ENCODE data around the gene KXD1.

KXD1 gene

DNA sequence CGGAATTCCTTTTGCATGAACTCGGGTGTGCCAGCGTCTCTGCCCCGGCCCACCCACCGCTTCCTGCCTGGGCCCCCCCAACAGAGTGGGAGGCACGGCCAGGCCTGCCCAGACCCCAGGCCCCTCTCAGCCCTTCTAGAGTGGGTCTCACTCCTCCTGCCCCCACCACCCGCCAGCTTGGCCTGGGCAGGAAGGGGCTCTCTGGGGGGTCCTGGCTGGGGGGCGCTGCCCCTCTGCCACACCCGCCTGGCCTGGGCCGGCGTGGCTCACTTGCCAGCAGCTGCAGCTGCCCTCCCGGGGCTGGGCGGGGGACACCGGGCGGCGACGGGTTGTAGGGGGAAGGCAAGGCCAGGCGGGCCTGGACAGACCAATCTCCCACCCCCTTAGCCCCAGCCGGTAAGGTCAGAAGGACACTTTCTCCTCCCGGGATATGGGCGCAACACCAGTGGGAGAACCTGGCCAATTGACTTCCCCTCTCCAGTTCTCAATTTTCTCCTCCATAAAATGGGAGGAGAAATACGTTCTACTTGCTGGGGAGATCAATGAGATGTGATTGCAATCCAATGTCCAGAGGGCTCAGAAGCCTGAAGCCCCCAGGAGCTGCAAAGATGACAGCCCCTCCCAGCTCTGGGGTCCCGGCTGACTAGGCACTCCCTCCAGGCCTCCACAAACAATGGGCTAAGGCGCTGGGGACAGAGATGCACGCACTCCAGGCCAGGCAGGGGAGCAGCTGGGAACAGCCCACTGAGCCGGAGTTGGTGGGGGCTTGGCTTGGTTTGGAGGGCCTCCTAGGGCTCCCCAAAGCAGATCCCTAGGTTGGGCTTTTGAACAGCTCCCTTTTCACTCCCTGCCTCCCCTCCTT, 46.5 kb downstream of the KXD1 start:
- no peak for DNase-seq

DNA sequence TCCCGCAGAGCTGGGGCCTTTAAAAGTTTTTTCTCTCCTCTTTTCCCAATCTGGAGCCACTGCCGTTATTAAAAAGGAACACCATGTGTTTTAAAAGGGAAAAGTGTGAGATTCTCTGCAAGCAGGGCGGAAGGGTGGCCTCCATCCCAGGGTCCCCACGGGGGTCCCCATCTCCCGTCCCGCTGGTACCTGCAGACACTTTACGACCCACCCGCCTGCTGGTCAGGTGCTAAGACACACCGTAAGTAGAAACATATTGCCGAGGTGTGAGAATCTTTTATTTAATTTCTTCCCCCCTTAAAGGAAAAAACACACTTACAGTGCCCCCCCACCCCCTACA, 47.1 kb downstream of the KXD1 start:
- no peak for DNase-seq

DNA sequence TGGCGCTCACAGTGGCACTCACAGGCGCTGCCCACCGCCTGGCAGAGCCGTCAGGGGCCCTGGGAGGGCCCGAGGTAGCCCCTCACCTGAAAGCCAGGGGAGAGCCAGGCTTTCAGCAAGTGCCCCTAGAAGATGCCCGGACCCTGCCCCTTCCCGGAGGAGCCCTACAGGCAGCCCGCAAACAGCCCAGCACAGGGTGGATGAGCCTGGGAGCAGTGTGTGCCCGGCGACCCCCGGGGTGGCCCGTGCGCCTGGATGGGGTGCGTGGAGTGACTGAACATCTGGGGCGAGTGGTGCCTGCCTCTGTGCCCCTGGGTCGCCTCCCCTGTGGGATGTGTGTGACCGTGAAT, 47.5 kb downstream of the KXD1 start:
- DNase-seq = no peak

DNA sequence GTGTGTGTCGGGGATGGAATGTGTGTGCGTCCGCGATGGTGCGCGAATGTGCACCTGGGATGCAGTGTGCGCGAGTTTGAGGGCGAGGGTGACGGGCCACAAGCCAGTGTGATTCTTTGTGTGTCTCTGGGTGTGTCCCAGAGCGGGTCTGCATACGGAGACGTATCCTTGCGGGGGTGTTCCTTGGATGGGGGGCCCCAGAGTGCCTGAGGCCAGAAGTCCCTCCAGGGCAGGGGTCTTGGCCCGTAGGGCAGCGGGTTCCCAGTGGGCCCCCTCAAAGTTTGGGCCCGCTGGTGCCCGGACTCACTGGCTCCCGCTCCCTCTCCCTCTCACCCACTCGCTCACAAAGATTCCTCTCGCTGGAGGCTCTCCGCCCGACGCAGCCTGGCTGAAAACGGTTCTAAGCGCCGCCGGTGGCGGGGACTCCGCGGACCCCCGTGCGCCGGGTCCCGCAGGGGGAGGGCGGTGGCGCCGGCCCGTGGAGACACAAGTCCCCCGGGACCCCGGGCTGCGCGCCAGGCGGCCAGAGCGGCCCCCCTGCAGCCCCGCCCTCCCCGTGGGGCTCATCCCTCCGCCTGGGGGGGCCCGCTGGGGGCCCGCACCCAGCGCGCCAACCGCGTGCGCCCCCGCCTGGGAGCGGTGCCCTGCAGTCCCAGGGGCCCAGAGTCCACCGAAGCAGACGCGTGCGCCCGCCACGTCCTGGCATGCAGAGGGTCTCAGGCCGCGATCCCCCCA, 48.0 kb downstream of the KXD1 start:
- no peak for DNase-seq

DNA sequence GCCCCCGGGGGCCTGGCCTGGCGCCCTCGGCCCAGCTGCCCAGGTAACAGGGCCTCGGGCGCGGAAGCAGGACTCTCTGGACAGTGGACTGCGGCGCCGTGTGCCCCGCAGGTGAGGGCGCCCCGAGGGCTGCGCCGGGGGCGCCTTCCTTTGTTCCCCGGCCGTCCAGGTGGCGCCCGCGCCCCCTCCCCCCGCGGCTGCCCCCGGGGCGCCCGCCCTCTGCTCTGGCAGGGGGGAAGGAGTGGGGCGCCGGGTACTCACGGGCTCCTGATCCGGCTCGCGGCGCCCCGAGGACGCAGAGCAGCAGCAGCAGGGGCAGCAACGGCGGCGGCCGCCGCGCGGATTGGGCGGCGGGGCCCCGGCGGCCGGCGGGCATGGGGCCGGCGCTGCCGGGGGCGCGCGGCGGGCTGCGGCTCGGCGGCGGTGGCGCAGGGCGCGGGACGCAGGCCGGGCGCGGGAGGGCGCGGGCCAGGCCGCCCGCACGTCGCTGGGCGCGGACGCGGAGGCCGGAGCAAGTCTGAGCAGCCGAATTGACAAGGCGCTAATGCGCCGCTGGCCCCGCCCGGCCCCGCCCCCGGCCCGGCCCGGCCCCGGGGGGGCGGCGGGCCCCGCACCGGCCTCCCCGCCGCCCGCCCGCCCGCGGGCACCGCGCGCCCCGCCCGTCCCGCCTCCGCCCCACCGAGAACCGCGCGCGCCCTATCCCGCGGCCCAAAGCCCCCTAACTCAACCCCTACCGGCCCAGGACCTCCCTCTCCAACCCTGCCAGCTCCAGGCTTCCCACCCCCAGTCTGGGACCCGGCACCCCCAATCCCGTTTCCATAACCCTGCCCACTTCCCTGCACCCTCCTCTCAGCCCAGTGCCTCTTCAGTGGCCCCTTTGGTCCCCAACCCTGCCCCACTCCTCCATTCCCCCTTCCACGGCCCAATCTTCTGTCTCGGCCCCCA, 48.9 kb downstream of the KXD1 start, which contains the start of gene CRLF1:
TSS of gene CRLF1 (minus strand) at position 519 of the 945 bp plus-strand sequence. CDS start at position 376, 143 bp downstream.
- no peak for DNase-seq

DNA sequence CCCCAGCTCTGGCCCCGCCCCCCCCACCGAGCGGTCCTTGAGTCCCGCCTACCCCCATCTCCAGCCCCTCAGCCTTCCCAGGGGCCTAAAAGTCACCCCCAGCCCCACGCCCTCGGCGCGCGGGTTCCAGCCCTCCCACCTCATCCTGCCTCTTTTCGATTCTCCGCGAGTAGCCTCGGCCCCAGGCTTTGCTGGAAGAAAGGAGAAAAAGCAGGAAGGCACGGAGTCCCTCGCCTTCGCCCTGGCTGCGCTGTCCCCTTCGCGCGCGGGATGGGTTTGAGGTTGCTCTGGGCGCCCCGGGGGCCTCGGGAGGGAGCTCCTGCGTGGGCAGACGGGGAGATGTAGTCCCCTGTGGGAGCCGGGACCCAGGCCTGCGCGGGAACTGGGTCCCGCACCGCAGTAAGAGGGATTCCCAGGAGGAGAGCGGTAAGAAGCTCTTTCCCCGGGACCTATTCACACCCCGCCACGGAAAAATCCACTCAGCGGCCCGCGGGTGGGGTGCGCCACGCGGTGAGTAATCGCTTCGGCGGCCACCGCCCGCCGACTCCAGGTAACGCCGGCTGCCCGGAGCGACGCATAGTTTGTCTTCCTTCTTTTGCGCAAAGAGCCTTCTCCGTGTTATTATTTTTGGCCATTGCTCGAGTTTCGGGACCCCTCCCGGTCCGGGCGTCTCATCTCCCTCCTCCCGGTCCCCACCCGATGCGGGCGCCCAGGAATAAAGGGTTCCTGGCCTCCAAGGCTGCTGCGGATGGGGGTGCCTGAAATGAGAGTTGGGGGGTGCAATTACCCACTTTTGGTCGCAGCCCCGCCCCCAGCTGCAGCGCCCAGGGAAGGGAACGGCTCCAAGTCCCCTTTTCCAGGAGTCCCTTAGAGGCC, 49.8 kb downstream of the KXD1 start:
- no peak for DNase-seq

DNA sequence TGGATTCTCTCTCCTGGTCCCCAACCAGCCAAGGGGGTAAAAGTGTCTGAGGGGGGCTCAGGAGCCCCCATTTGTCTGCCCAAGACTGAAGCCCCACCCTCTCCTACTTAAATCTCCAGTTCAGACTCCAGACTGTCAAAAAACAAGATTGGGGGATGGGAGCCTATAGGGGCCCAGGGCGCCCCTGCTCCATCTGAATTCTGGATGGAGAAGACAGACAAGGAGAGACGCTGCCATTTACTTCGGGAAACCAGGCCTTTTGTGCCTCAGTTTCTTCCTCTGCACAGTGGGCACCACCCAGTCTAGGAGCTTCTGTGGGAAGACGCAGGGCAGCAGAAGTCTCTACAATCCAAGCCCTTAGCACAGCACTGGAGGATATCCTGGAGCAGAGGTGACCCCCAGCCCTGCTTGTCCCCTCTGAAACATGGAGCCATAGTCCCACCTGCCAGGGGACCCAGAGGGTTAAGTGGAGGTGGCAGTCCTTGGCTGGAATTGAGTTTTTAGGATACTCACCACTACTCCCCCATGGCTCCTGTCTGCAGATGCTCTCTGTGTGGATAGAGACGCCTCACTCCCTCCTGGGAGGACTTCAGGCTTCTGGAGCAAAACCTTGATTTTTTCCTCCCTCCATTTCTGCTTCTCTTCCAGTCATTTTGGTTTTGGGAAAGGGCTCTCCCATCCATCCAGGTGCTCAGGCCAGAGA, 50.6 kb downstream of the KXD1 start:
- DNase-seq = no peak

DNA sequence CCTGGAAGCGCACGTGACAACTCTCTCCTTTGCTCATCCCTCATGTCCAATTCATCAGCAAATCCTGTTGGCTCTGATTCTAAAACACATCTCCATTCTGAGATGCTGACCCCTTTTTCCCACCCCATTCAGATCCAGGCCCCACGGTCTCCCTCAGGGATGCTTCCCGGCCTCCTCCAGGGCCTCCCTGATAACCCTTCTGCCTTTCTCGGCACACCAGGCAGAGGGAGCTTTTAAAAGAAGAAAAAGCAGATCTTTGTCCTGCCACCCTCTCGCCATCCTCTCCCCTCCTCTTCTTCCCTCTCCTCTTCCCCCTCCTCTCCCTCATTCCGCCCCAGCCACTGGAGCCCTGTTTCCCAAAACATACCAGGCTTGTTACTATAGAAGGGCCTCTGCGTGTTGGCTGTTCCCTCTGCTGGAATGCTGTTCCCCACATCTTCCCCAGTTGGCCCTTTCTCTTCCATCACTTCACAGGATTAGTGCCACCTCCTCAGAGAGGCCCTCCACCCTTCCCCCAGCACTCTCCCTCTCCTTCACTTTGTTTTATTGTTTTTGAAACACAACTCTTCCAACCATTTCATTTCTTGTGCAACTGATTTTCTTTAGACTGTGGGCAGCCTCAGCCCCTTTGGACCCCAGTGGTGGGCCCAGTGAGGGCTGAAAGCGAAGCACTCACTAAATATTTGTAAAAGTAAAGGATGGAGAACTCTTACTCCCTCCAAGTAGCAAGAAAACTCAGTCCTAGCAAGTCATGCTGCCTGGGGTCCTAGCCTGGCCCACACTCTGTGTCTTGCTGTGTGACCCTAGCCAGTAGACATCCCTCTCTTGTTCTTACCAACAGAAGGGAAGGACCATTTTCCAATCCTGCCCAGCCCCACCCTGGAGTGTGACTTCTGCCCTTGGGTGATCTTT, 51.4 kb downstream of the KXD1 start:
- DNase-seq = no peak

DNA sequence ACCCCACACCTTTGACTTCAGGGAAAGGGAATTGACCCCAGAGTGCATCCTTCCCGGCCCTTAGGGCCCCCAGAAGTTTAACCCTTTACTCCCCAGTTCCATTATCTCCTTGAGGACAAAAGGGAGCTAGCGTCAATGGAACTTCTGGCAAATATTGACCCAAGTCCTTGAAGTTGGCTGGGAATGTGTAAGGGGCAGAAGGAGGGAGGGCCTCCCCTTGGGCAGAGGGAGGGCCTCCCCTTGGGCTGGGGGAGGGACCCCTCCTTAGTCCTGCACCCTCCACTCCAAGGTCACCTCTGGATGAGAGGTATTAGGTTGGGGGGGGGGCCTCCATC, 52.0 kb downstream of the KXD1 start:
- no peak for DNase-seq

DNA sequence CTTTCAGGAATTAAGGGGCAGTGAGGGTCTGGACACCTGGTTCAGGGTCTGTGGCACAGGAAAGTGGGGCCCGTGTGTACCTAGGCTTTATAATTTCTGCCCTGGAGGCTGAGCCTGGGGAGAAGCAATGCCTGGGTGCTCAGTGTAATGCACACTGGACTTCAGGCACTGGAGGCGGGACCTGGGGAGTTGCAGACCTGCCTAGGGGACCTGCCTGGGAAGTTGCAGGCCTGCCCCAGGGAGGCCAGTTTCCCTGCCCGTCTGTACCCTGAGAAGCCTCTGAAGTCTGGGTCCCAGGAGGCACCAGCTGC, 52.5 kb downstream of the KXD1 start:
- no peak for DNase-seq

DNA sequence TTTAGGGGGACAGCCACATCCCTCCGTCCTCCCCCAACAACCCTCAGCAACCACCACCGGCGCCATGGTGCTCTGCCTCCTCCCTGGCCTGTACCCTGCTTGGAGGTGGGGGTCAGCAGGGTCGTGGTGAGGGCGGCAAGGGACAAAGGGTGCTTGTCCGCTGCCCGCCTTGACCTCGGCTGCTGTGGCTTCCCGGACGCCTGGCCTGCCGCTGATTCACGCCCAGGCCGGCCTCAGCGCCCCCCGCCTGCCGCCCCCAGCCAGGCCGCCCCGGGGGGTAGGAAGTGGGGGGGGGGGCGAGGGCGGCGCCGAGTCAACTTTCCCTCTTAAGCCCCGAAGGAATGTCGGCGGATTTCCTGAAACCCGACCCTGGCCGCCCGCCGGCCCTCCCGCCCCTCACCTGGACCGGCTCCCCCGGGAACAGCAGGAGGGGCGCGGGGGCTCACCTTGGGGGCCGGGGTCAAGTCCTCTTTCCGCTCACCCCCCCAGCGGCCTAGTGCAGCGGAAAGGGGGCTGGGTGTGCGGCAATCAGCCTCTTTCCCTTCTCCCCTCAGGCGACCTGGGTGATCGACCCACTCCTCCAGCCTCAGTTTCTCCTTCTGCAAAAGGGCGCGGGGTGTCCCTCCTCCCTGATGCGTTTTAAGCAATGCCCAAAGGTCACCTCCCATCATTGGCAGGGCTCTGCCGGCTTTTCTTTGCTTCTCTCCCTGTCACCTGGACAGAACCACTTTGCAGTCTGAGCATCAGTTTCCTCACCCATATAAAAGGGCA, 53.1 kb downstream of the KXD1 start:
- DNase-seq = no peak

DNA sequence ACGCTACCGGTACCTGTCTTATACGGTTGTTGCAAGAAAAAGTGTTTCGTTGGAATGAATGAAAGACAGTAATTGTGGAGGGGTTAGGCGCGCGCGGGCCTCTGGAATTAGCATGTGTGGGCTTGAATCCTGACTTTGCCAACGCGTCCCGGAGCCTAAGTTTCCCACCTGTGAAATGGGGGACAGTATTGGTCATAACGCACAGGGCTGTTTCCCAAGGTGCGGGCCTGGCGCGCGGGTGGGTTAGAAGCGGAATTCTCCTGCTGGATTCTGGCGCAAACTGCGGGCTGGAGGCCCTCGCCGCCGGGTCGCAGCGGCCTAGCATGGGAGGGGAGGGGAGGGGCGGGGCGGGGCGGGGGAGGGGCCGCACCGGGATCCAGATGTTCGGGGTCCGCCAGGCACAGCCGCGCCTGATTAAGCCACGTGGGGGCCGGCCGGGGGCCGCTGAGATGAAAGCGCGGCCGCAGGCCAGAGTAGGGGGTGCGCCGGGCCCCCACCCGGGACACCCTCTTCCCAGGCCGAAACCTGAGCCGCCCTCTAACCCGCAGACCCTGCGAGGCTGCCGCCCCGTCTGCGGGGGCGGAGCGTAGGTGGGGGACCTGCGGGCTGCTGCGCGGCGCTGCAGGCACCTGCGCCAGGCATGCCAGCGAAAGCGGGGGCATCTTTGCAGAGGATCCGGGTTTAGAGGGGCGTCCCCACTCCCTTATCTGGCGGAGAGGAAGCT, 53.8 kb downstream of the KXD1 start:
- no peak for DNase-seq

DNA sequence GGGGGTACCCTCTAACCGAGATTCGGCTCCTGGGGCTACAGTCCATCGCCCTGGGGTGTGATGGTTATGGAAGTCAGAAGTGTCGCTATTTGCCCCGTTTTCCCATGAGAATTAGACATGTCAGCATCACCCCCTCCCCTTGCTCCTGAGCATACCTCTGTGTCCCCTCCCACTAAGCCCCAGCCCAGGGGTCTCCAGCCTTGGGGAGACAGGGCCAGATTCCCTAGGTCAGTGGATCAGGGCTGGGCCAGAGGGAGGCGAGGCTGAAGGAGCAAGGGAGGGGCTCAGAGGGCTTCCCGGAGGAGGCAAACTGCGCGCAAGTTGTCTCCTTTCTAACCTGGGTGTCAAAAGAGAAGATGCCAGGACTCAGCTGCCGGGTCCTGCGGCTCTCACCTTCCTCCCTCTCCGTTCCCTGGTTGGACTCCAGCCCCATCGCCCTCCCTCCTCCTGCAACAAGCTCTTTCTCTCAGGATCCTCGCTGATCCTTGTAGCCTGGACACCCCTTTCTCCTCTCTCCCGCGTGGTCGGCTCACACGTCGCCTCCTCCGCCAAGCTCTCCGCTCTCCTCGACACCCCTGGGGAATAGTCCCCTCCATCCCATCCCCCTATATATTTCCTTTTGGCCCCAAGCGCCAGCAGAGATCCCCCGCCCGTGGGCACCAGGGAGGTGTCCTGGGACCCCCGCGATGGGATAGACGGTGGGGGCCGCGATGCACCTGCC, 54.5 kb downstream of the KXD1 start:
- no peak for DNase-seq

DNA sequence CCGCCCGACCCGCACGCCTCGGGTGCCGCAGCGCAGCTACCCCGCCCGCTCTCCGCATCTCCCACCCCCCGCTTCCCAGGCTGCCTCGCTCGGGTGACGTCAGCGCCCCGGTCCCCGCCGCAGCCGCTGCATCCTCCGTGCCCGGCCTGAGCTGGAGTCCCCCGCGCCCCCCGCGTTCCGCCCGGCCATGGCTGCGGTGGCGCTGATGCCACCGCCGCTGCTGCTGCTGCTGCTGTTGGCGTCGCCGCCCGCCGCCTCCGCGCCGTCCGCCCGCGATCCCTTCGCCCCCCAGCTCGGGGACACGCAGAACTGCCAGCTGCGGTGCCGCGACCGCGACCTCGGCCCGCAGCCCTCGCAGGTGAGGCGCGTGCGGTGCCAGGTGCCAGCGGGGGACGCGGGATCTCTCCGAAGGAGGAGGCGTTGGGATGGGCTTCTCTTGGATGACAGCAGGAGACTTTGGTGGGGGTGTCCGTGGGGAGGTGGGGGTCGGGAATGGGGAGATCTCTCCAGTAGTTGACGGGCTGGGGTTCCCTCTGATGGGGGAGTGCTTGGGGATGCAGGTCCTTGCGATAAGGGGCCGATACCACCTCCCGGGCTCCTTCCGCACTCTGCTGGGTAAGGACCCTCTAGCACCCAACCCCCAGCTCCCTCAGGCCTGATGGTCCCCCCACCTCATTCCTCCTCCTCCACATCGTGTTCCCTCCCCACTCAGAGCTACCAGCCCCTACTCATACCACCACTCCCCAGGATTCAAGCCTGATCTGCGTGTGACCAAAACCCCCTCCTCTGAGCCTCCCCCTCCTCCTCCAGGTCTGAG, 55.3 kb downstream of the KXD1 start, which contains the start of gene TMEM59L:
TSS of gene TMEM59L (plus strand) at position 99 of the 817 bp plus-strand sequence. CDS start at position 188, 89 bp downstream.
- no peak for DNase-seq

DNA sequence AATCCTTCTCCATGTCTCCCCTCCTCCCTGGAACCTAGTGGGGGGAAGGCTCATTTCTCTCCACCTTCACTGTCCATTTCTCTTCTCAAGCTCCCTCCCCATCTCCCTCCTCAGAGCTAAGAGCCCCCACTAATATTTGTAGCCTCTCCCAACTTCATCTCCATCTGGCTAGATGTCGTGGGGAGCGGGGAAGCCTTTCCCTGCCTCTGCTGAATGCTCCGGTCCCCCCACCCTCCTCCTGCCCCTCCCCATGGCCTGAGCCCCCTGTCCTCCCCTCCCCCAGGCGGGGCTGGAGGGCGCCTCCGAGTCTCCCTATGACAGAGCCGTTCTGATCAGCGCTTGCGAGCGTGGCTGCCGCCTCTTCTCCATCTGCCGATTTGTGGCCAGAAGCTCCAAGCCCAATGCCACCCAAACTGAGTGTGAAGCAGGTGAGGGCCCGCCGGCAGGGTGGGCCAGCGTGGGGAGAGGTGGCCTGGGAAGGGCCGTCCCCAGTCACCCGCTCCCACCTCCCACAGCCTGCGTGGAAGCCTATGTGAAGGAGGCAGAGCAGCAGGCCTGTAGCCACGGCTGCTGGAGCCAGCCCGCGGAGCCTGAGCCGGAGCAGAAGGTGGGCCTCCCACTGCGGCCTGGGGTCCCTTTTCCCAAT, 56.0 kb downstream of the KXD1 start:
- no peak for DNase-seq

DNA sequence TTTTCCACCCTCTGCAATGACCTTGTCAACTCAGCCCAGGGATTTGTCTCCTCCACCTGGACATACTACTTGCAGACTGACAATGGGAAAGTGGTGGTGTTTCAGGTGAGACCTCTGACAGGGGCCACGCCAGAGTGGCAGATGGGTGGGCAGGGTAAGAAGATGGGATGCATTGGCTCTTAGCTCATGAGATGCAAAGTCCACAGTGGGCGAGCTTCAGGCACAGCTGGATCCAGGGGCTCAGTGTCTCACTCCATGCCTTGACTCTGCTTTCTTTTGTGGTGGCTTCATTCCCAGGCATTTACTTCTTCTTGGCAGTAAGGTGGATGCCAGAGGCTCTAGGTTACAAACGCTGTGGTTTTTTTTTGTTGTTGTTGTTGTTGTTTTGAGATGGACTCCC, 58.4 kb downstream of the KXD1 start:
- no peak for DNase-seq

DNA sequence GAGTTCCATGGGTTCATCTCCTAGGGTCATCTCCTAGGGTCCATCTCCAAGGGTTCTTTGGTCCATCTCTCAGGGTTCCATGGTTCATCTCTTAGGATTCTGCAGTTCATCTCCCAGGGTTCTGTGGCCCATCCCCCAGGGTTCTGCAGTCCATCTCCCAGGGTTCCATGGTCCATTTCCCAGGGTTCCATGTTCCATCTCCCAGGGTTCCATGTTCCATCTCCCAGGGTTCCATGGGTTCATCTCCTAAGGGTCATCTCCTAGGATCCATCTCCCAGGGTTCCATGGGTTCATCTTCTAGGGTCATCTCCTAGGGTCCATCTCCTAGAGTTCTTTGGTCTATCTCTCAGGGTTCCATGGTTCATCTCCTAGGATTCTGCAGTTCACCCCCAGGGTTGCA, 59.9 kb downstream of the KXD1 start:
- DNase-seq = no peak

All from GF-D8 (cell line).